SK-N-SH (cell line): ENCODE data around the gene LPIN2. TPM values are rescaled to one million over a fixed set of nuclear protein-coding genes. Genes with fewer than 3 reads are reported as not detected.

Experiments
- CTCF ChIA-PET: fragments of 300-600, 350-600 bp; formaldehyde crosslinking; extraction: SDS; loops from one replicate; lab custom pipeline; 2021; lab: Yijun Ruan, JAX
- POLR2A ChIA-PET: fragments of 350-600 bp; sonication (Branson Sonifier 250); formaldehyde crosslinking; extraction: SDS; loops from one replicate; lab custom pipeline; 2020; ENCODE audit warnings: antibody characterized with exemption, inconsistent platforms; lab: Yijun Ruan, JAX
- DNase-seq: peaks from one replicate; pipeline ENCODE4 v3.0.0; 2012
- H2AFZ ChIP-seq: fragments of 200-600 bp; sonication (generic); 2 replicates; pipeline ENCODE4 v1.8.1; 2016; ENCODE audit warnings: antibody characterized with exemption, mild to moderate bottlenecking, low read depth
- H3F3A ChIP-seq: fragments of 200-600 bp; sonication (generic); replicated peaks from 2 replicates; pipeline ENCODE3; 2016; ENCODE audit warnings: antibody characterized with exemption, mild to moderate bottlenecking; ENCODE audit not compliant: insufficient read depth
- H3K27ac ChIP-seq, 2 experiments: fragments of 200-500 bp in 1 of 2; fragments of 200-600 bp in 1 of 2; sonication (Bioruptor generic) in 1 of 2; sonication (generic), shearing (Covaris generic) in 1 of 2; 2 replicates each; pipeline versions ENCODE4 v1.5.1 to v1.6.1; 2014 to 2016; ENCODE audit warnings: low read depth in 2 of 2, inconsistent platforms in 1 of 2, low read length in 1 of 2, mild to moderate bottlenecking in 1 of 2, mixed read lengths in 1 of 2
- H3K27me3 ChIP-seq: fragments of 200-600 bp; sonication (generic), shearing (Covaris generic); 2 replicates; pipeline ENCODE4 v1.6.1; 2016; ENCODE audit warnings: mixed run types; ENCODE audit not compliant: insufficient read depth
- H3K36me3 ChIP-seq, 2 experiments: fragments of 200-500 bp in 1 of 2; fragments of 200-600 bp in 1 of 2; sonication (Bioruptor generic) in 1 of 2; sonication (generic) in 1 of 2; replicated peaks in 1 of 2; 2 replicates each; pipeline versions ENCODE3 to v1.5.1; 2014 to 2016; ENCODE audit warnings: low read length in 1 of 2, mild to moderate bottlenecking in 1 of 2; ENCODE audit not compliant: insufficient read depth in 2 of 2, control insufficient read depth in 1 of 2
- H3K4me1 ChIP-seq, 2 experiments: fragments of 200-500 bp in 1 of 2; fragments of 200-600 bp in 1 of 2; sonication (Bioruptor generic) in 1 of 2; sonication (generic), shearing (Covaris generic) in 1 of 2; 2 replicates each; pipeline versions ENCODE4 v1.5.1 to v1.6.1; 2014 to 2016; ENCODE audit warnings: low read depth in 1 of 2, low read length in 1 of 2, mixed run types in 1 of 2; ENCODE audit not compliant: insufficient read depth in 2 of 2, control insufficient read depth in 1 of 2
- H3K4me2 ChIP-seq: fragments of 200-600 bp; sonication (generic), shearing (Covaris generic); 2 replicates; pipeline ENCODE4 v1.6.1; 2017; ENCODE audit warnings: mixed run types
- H3K4me3 ChIP-seq, 2 experiments: fragments of 200-500 bp in 1 of 2; fragments of 200-600 bp in 1 of 2; sonication (Bioruptor generic) in 1 of 2; sonication (generic), shearing (Covaris generic) in 1 of 2; 2 replicates each; pipeline versions ENCODE4 v1.5.1 to v1.8.1; 2014 to 2016; ENCODE audit warnings: low read depth in 2 of 2, inconsistent platforms in 1 of 2, low read length in 1 of 2, mild to moderate bottlenecking in 1 of 2, mixed read lengths in 1 of 2, moderate library complexity in 1 of 2
- H3K79me2 ChIP-seq: fragments of 200-600 bp; sonication (generic); 2 replicates; pipeline ENCODE4 v1.8.1; 2017; ENCODE audit warnings: mild to moderate bottlenecking; ENCODE audit not compliant: insufficient read depth
- H3K9ac ChIP-seq: fragments of 200-600 bp; sonication (generic); 2 replicates; pipeline ENCODE4 v1.6.1; 2017; ENCODE audit warnings: mixed run types
- H3K9me2 ChIP-seq: fragments of 200-600 bp; sonication (generic); 2 replicates; pipeline ENCODE4 v1.6.1; 2017; ENCODE audit warnings: mixed run types
- H3K9me3 ChIP-seq: fragments of 200-600 bp; sonication (generic); 2 replicates; pipeline ENCODE4 v1.6.1; 2017; ENCODE audit warnings: mixed run types, mild to moderate bottlenecking, moderate library complexity
- H4K20me1 ChIP-seq: fragments of 200-600 bp; sonication (generic); 2 replicates; pipeline ENCODE4 v1.6.1; 2017; ENCODE audit warnings: mild to moderate bottlenecking, mixed run types; ENCODE audit not compliant: insufficient read depth
- CHD2 ChIP-seq: fragments of 150-350 bp; IDR thresholded peaks from 2 replicates; pipeline ENCODE4 v1.6.1; 2018; ENCODE audit warnings: low read length; ENCODE audit not compliant: partially characterized antibody
- ELF1 ChIP-seq: IDR thresholded peaks from 2 replicates; pipeline ENCODE4 v1.4.0; 2012
- FOXM1 ChIP-seq: IDR thresholded peaks from 2 replicates; pipeline ENCODE4 v1.4.0; 2012; ENCODE audit warnings: low read depth, mild to moderate bottlenecking
- JUND ChIP-seq: IDR thresholded peaks from 2 replicates; pipeline ENCODE4 v1.4.0; 2012
- MXI1 ChIP-seq: IDR thresholded peaks from 2 replicates; pipeline ENCODE4 v1.6.1; 2012; ENCODE audit warnings: mild to moderate bottlenecking, low read depth, low read length, improper control_type of control experiment
- NRF1 ChIP-seq: IDR thresholded peaks from 2 replicates; pipeline ENCODE4 v1.6.1; 2012; ENCODE audit warnings: low read depth, mild to moderate bottlenecking, low read length
- PBX3 ChIP-seq: IDR thresholded peaks from 2 replicates; pipeline ENCODE4; 2012
- POLR2AphosphoS5 ChIP-seq: IDR thresholded peaks from 2 replicates; pipeline ENCODE4 v1.6.1; 2012; ENCODE audit warnings: low read depth, low read length
- REST ChIP-seq: IDR thresholded peaks from 2 replicates; pipeline ENCODE4 v1.6.1; 2012; ENCODE audit warnings: mild to moderate bottlenecking, low read depth, low read length, moderate library complexity
- RFX5 ChIP-seq: IDR thresholded peaks from 2 replicates; pipeline ENCODE4 v1.6.1; 2012; ENCODE audit warnings: mild to moderate bottlenecking, improper control_type of control experiment, low read length
- RXRA ChIP-seq: IDR thresholded peaks from 2 replicates; pipeline ENCODE4 v1.4.0; 2012; ENCODE audit warnings: low read depth, mild to moderate bottlenecking, borderline replicate concordance
- SIN3A ChIP-seq: IDR thresholded peaks from 2 replicates; pipeline ENCODE4 v1.6.1; 2012; ENCODE audit warnings: low read depth, mild to moderate bottlenecking, low read length, moderate library complexity, borderline replicate concordance
- SMC3 ChIP-seq: IDR thresholded peaks from 2 replicates; pipeline ENCODE4 v1.6.1; 2012; ENCODE audit warnings: low read depth, low read length, improper control_type of control experiment
- TAF1 ChIP-seq: IDR thresholded peaks from 2 replicates; pipeline ENCODE4 v1.6.1; 2012; ENCODE audit warnings: low read depth, mild to moderate bottlenecking, low read length, moderate library complexity, borderline replicate concordance
- TEAD4 ChIP-seq: IDR thresholded peaks from 2 replicates; pipeline ENCODE4 v1.4.0; 2012; ENCODE audit warnings: mild to moderate bottlenecking, borderline replicate concordance; ENCODE audit not compliant: insufficient read depth
- USF1 ChIP-seq: IDR thresholded peaks from 2 replicates; pipeline ENCODE4 v1.4.0; 2012; ENCODE audit warnings: low read depth, borderline replicate concordance
- ZBTB33 ChIP-seq: IDR thresholded peaks from 2 replicates; pipeline ENCODE4 v1.4.0; 2012; ENCODE audit warnings: low read depth, borderline replicate concordance
- WGBS: methylation state at CpG from one replicate; pipeline ENCODE4 v1.1.6; 2017; ENCODE audit warnings: low lambda C conversion rate; 5-methylcytosine and 5-hydroxymethylcytosine counted together
- polyA plus RNA-seq, 3 experiments: library from polyadenylated mRNA; depleted of rRNA; stranded (reverse); fragments of >200 nt; gene quantifications; 2 replicates each; pipeline ENCODE4 v1.2.3, GENCODE V29; 2012

LPIN2 gene
- polyA plus RNA-seq, 1 of the 3 experiments (the other 2 are of a cell fraction): 19.3 TPM

GRCh38 chr18:2978661-2979106, 34.3 kb downstream of the LPIN2 start (continued):
- no peak for TF ChIP-seq TAF1
- TF ChIP-seq PBX3: no peak
- TF ChIP-seq RFX5: no peak
- TF ChIP-seq ZBTB33: no peak
- peak; percentile 78 for TF ChIP-seq FOXM1
- TF ChIP-seq NRF1: no peak

GRCh38 chr18:2978208-2978607, 34.7 kb downstream of the LPIN2 start:
- H3K36me3 ChIP-seq: no peaks in the 10 kb centered on the region
- peaks cover 93% of the 10 kb centered on the region for H3K79me2 ChIP-seq
- ChIA-PET POLR2A (no interaction called here), CTCF (no interaction called here)
- H3F3A ChIP-seq: peaks cover 53% of the 10 kb centered on the region
- WGBS: 43% methylated on average over 3 of the region's 3 CpGs
- DNase-seq: no peak
- H3K9ac ChIP-seq: peak overlapping the region; percentile 62
- peak overlapping the region; percentile 65 to 96; a peak in 3 of 4 replicates for H3K27ac ChIP-seq
- H3K4me1 ChIP-seq: peaks cover 14 to 51% of the 10 kb centered on the region in 2 experiments
- peak overlapping the region; percentile 68 for H3K4me2 ChIP-seq
- H3K27me3 ChIP-seq: no peaks in the 10 kb centered on the region
- no peaks in the 10 kb centered on the region for H3K9me2 ChIP-seq
- no peak overlapping the region for H2AFZ ChIP-seq
- H3K4me3 ChIP-seq: peak overlapping the region; percentile 1 to 38; a peak in 3 of 4 replicates
- no peaks in the 10 kb centered on the region for H3K9me3 ChIP-seq
- 0 out of 2 replicates have a peak, but pooled peaks have one; percentile 15 for TF ChIP-seq JUND
- TF ChIP-seq RXRA: no peak
- TF ChIP-seq, all 33 proteins: peak for 1
- H4K20me1 ChIP-seq: no peaks in the 10 kb centered on the region

GRCh38 chr18:2976218-2977132, 36.5 kb downstream of the LPIN2 start:
- Histone ChIP-seq H3K4me3 (no peak overlapping the region), H3K9me3 (no peaks in the 10 kb centered on the region), H3K36me3 (no peaks in the 10 kb centered on the region), H2AFZ (no peak overlapping the region), H4K20me1 (no peaks in the 10 kb centered on the region), H3K9me2 (no peaks in the 10 kb centered on the region), H3F3A (peaks cover 39% of the 10 kb centered on the region), H3K27me3 (no peaks in the 10 kb centered on the region), H3K27ac (no peak overlapping the region; a peak in 1 of 4 replicates), H3K79me2 (peaks cover 93% of the 10 kb centered on the region), H3K4me1 (peaks cover 9 to 36% of the 10 kb centered on the region in 2 experiments), H3K4me2 (no peak overlapping the region), H3K9ac (no peak overlapping the region)
- CTCF ChIA-PET: interaction anchor here (0.8 kb wide), 1 partner anchor 29 kb away, joined by 3 read pairs; no protein-coding TSS in a partner anchor
- DNase-seq: no peak
- 89% methylated on average over 8 of the region's 8 CpGs for WGBS
- POLR2A ChIA-PET: interaction anchor here (0.8 kb wide), 1 partner anchor 9 kb away, joined by 3 read pairs; no protein-coding TSS in a partner anchor
- TF ChIP-seq USF1 (no peak), SIN3A (no peak), ELF1 (no peak), MXI1 (no peak), TEAD4 (no peak), CHD2 (no peak), RXRA (no peak), SMC3 (no peak), REST (no peak), POLR2AphosphoS5 (no peak)
